ENCODE measurements around the gene FAM83E.
"Not testable (repeated sequence)": the region's sequence is repeated elsewhere in the genome, so short reads cannot be mapped to it uniquely, and the experiment has no call there.

Gene FAM83E

DNA sequence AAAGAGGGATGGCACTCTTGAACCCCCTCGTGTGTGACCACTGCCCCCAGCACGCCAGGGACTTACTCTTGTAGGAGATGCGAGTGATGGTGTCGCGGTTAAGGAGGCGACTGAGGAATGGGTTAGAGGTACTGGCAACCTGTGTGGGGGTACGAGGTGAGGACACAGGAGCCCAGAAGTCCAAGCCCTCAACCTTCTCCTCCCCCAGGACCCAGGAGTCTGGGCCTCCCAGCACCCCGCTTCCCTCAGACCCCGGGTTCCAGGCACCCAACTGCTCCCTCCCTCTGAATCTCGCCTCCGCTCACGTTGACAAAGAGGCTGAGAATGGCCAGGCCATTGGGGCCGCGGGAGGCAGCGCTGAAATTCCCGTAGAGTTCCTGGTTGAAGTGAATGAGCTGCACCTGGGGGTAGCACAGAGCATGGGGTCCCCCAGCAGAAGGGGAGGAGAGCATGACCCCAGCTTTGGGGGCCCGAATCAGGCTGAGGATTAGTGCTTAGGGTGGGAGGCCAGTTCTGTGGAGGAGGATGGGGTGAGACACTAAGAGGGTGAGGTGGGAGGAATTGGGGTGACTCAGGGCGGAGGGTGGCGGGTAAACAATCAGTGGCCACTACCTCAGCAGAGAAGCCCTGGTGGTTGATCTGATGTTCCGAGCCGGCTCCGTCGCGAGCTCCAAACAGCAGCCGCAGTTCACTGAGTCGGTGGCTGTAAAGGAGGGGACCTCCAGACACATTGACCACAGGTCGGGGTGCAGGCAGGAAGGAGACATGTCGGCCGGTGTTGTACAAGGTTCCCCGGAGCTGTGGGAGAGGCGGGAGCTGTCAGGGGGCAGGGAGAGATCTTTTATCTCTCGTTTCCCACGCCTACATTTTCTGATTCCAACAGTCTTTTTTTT, 24.9 kb upstream of the FAM83E start:
- no peak for DNase-seq

DNA sequence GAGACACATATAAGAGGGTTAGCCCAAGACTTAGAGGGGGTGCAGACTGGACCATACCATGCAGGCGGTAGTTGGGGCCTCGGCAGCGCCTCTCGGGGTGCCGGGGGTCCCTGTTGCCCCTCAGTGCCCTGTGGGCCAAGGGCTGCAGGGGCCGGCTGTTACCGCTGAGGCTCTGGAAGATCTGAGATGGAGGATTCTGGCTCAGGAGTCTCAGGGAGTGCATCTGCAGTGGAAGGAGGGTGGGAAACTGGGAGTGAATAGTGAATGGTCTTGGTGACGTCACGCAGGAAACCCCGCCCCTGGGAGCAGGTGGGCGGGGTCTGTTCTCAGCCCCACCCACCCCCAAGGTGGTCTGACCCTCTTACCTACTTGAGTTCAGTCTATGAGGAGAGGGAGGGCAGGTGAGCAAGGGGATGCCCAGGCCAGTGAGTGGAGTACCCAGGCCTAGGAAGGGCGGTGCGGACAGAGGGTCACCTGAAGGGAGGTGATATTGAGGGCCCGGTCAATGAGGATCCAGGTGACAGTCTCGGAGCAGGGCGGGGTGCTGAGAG, 24.0 kb upstream of the FAM83E start:
- no peak for DNase-seq

GRCh38 chr19:48637948-48638830, 23.3 kb upstream of the FAM83E start:
- DNase-seq = peak; percentile 91

GRCh38 chr19:48637449-48637947, 22.6 kb upstream of the FAM83E start:
- peak; percentile 99 for DNase-seq

DNA sequence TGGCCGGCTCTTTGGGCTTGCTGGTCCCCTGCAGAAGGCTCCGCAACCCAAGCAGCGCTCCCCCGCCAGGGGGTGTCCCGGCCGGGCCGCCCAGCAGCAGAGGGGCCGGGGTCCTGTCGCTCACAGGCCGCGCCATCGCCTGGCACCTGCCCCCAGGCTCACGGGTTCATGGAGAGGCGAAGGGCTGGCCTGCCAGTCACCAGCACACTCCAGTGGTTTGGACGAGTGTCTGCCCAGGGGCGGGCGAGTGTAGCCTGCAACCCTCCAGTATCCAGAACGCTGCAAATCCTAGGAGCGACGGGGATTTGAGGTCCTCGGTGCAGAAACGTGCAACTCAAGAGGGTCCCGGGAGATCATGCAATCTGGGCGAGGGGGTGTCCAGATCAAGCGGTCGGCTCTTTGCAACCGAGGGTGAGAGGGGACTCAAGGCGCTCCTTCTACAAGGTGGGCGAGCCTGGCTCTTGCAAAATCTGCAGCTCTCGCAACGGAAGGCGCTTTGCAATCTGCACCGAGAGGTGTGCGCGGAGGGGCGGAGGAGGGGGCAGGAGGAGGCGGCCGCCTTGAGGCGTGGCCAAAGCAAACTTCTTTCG, 22.1 kb upstream of the FAM83E start, which contains the start of gene DBP:
DBP (minus strand) TSS at position 521 of the 590 bp plus-strand sequence; CDS start at position 136, 385 bp downstream.
- peak; percentile 28 for DNase-seq

- DNase-seq = peak; percentile 51
These were observed 21.3 kb upstream of the FAM83E start for GRCh38 chr19:48635966-48636858.

- DNase-seq = peak; percentile 57
These were observed 20.5 kb upstream of the FAM83E start for GRCh38 chr19:48635263-48635965.

DNA sequence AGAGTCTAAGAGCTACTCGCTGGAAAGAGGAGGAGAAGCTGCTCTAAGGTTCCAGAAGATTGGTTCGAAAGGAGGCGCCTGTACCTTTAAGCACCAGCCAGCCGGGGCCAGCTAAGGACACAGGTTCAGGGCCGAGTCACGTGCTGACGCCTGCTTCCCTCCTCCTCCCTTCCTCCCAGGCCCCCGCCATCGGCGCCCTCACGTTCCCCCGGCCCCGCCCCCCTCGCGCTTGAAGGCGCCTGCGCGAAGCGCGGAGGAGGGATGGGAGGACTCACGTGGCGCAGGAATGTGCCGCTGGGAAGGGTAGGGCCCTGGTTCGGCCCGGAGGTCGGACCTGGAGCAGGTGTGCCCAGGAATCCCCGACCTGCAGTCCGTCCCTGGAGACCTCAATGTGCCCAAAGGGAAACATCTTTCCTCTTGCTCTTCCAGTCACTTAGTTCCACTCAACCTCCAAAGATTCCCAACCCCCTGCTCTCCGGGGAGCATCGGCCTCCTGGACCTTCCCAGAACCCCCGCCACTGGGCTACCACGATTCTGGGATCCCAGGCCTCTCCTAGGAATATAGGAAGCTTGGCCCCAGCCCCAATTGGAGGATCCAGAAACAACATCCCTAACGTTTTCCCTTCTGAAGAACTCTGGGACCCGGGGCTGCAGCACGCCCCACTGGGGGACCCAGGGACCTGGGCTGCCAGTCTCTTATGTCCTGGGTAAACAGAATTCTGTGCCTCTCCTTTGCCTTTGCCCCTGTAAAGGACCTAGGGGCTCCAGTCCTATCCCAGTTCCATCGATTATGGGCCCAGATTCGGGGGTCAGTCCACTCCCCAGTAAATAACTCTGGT, 19.8 kb upstream of the FAM83E start:
- peak; percentile 93 for DNase-seq

DNA sequence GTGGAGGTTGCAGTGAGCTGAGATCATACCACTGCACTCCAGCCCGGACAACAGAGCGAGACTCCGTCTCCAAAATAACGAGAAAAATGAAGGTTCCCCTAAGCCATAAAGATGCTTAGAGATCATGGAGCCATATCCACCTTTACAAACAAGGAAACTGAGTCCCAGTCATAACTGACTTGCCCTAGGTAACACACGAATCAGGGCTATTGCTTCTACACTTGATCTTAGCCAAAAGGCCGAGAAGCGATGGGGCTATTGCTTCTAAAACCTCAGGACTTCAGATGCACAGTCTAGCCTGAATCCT, 19.1 kb upstream of the FAM83E start:
- DNase-seq = no peak

GRCh38 chr19:48633148-48634035, 18.5 kb upstream of the FAM83E start:
- DNase-seq = no peak

GRCh38 chr19:48632692-48633147, 17.8 kb upstream of the FAM83E start:
- no peak for DNase-seq

DNA sequence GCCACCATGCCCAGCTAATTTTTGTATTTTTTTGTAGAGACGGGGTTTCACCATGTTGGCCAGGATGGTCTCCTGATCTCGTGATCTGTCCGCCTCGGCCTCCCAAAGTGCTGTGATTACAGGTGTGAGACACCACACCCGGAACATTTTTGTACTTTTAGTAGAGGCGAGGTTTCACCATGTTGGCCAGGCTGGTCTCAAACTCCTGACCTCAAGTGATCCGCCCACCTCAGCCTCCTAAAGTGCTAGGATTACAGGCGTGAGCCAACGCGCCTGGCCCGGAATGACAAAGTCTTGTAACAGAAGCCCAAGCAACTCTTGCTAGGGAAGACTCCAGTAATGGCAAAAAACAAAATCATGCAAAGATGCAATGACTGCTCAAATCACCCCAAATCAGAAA, 17.4 kb upstream of the FAM83E start:
- not testable (repeated sequence) for DNase-seq

GRCh38 chr19:48631225-48631624, 16.3 kb upstream of the FAM83E start:
- no peak for DNase-seq

GRCh38 chr19:48630296-48631063, 15.6 kb upstream of the FAM83E start:
- no peak for DNase-seq

- DNase-seq = no peak
These were observed 14.9 kb upstream of the FAM83E start for GRCh38 chr19:48629599-48630295.

- no peak for DNase-seq
These were observed 14.4 kb upstream of the FAM83E start for GRCh38 chr19:48629297-48629598.

- DNase-seq = no peak
These were observed 13.8 kb upstream of the FAM83E start for GRCh38 chr19:48628486-48629296.

All from COR-L47 (cell line).